HCT116 (cell line): ENCODE measurements around the gene MUSTN1.

Experiments used
- EZH2 ChIP-seq: fragments of 200-600 bp; sonication (generic); IDR thresholded peaks from 2 replicates; pipeline ENCODE4 v1.6.1; 2017; ENCODE audit warnings: antibody characterized with exemption, mixed run types
- POLR2A ChIP-seq: IDR thresholded peaks from 2 replicates; pipeline ENCODE4 v1.7.0; 2011; ENCODE audit warnings: borderline replicate concordance; ENCODE audit not compliant: insufficient read depth, insufficient read length; ENCODE audit errors: extremely low read depth

GRCh38 chr3:52852419-52852818 lies 17.6 kb upstream of the MUSTN1 start:
- TF ChIP-seq EZH2 (no peak), POLR2A (no peak)
